Type B pancreatic cell (in vitro differentiated cells): Measurements from ENCODE around the gene RUSC2. TPM values are rescaled to one million over a fixed set of nuclear protein-coding genes. Genes with fewer than 3 reads are reported as not detected.
"Not testable (repeated sequence)": the region's sequence is repeated elsewhere in the genome, so short reads cannot be mapped to it uniquely, and the experiment has no call there.

Experiments used
- DNase-seq: peaks from one replicate; pipeline ENCODE4 v3.0.0; 2021; ENCODE audit warnings: mixed read lengths; ENCODE audit not compliant: unreplicated experiment; ENCODE audit errors: extremely low spot score
- H3K27ac Mint-ChIP-seq: 2 replicates; pipeline ENCODE4 v1.8.0; 2021; ENCODE audit warnings: mild to moderate bottlenecking, mixed read lengths
- H3K27me3 Mint-ChIP-seq: 2 replicates; pipeline ENCODE4 v1.8.0; 2021; ENCODE audit warnings: mixed read lengths
- H3K36me3 Mint-ChIP-seq: 2 replicates; pipeline ENCODE4 v1.8.0; 2021; ENCODE audit warnings: mixed read lengths
- H3K4me1 Mint-ChIP-seq: one replicate; pipeline ENCODE4 v1.8.0; 2021; ENCODE audit warnings: mixed read lengths; ENCODE audit not compliant: unreplicated experiment
- H3K4me3 Mint-ChIP-seq: 2 replicates; pipeline ENCODE4 v1.8.0; 2021; ENCODE audit warnings: mild to moderate bottlenecking, mixed read lengths
- H3K9me3 Mint-ChIP-seq: 2 replicates; pipeline ENCODE4 v1.8.0; 2021; ENCODE audit warnings: mixed read lengths
- total RNA-seq: library from RNA; stranded (reverse); gene quantifications from 2 replicates; pipeline ENCODE4 v1.2.1, GENCODE V29; 2021; ENCODE audit warnings: low replicate concordance
- TF ChIP-seq, protein P1 (sequence below): fragments of 200-600 bp; sonication (generic); conservative IDR thresholded peaks from 2 replicates; pipeline ENCODE4 v1.5.0; 2021; ENCODE audit warnings: antibody characterized with exemption, mild to moderate bottlenecking

RUSC2 gene
- total RNA-seq, 1 donor from 2014 or later = 22.1 TPM

DNA sequence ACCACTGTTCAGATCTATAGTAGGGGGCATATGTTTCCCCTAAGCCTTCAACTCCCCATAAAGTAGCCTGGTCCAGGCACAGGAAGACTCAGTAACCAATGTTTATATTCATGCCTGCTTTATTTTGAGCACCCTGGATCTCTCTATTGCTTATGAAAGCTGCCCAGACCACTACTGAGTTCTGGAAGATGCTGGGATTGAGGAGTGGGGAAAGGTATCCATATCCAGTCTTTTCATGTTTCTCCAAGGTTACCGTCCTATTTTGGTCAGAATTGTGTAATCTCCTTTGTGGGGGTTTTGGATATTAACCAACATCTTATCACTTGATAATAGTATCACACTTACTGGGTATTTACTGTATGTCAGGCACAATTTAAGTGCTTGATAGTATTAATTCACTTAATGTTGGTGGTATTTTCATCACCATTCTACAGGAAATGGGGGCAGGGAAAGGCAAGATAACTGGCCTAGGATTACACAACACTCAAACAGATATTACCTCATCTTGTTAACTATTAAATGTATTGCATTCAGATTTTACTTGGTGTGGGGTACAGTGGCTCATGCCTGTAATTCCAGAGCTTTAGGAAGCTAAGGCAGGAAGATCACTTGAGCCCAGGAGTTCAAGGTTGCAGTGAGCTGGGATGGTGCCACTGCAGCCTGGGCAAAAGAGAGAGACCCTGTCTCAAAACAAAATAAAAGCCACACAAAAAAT lies 36.3 kb downstream of the RUSC2 start:
- TF ChIP-seq, protein P1, sequence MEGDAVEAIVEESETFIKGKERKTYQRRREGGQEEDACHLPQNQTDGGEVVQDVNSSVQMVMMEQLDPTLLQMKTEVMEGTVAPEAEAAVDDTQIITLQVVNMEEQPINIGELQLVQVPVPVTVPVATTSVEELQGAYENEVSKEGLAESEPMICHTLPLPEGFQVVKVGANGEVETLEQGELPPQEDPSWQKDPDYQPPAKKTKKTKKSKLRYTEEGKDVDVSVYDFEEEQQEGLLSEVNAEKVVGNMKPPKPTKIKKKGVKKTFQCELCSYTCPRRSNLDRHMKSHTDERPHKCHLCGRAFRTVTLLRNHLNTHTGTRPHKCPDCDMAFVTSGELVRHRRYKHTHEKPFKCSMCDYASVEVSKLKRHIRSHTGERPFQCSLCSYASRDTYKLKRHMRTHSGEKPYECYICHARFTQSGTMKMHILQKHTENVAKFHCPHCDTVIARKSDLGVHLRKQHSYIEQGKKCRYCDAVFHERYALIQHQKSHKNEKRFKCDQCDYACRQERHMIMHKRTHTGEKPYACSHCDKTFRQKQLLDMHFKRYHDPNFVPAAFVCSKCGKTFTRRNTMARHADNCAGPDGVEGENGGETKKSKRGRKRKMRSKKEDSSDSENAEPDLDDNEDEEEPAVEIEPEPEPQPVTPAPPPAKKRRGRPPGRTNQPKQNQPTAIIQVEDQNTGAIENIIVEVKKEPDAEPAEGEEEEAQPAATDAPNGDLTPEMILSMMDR = no peak
- no peaks in the 10 kb centered on the region for H3K36me3 Mint-ChIP-seq

DNA sequence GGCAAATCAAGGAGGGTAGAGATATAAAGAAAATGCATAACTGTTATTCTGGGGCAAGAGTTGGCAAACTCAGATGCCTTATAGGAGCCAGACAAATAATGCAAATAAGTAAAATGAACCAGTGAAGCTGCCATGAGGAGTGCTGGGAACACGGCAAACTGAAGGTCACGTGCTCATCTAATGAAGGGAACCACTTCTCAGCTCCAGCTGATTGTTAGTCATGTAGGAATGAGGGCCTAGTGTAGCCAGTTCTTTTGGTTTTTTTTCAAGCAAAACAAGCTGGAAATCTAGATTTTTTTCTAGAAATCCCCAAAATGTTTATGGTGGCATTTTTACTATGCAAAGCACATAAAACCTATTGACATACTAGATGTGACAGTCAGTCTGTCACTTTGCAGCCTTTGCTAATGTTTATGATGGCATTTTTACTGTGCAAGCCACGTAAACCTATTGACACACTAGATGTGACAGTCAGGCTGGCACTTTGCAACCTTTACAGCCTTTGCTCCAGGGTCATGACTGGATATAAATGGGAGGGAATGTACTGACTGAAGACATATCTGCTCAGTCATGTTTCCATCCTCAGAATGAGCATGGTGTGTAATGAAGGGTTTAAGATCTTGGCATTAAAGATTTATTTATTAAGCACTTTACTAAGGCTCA lies 39.4 kb downstream of the RUSC2 start:
- Mint-ChIP-seq H3K4me3 (no peak overlapping the region), H3K27me3 (no peaks in the 10 kb centered on the region), H3K4me1 (peaks cover 6% of the 10 kb centered on the region), H3K9me3 (no peaks in the 10 kb centered on the region), H3K27ac (no peak overlapping the region), H3K36me3 (no peaks in the 10 kb centered on the region)
- TF ChIP-seq, protein P1 = no peak
- DNase-seq = no peak

More for the DNA sequence above, 36.3 kb downstream of the RUSC2 start:
- Mint-ChIP-seq H3K4me1 (peaks cover 11% of the 10 kb centered on the region), H3K27ac (no peak overlapping the region), H3K9me3 (no peaks in the 10 kb centered on the region), H3K27me3 (no peaks in the 10 kb centered on the region), H3K4me3 (no peak overlapping the region)
- no peak for DNase-seq

DNA sequence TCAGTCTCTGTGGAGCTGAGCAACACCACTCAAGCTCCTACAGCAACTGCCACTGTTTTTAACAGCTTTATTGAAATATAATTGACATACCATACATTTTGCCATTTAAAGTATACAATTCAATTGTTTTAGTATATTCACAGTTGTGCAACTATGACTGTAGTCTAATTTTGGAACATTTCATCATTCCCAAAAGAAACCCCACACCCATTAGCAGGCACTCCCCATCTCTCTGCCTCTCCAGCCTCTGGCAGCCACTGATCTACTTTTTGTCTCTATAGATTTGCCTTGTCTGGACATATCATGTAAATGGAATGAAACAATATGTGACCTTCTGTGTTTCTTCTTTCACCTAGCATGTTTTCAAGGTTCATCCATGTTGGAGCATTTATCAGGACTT lies 43.5 kb downstream of the RUSC2 start:
- Mint-ChIP-seq H3K9me3 (no peaks in the 10 kb centered on the region), H3K4me1 (peaks cover 14% of the 10 kb centered on the region), H3K27ac (no peak overlapping the region), H3K36me3 (peaks cover 4% of the 10 kb centered on the region), H3K4me3 (no peak overlapping the region), H3K27me3 (no peaks in the 10 kb centered on the region)
- no peak for DNase-seq
- TF ChIP-seq, protein P1 = no peak

DNA sequence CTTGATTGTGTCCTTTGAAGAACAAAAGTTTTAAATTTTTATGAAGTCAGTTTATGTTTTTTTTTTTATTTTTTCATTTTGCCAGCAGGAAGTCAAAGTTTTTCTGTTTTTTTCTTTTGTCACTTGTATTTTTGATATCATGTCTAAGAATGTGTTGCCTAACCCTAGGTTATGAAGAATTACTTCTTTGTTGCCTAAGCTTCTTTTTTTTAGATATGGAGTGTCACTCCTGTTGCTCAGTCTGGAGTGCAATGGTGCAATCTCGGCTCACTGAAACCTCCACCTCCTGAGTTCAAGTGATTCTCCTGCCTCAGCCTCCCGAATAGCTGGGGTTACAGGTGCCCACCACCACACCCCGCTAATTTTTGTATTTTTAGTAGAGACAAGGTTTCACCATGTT lies 45.0 kb downstream of the RUSC2 start:
- not testable (repeated sequence) for H3K27ac Mint-ChIP-seq, H3K27me3 Mint-ChIP-seq
- H3K4me1 Mint-ChIP-seq = peaks cover 28% of the 10 kb centered on the region

DNA sequence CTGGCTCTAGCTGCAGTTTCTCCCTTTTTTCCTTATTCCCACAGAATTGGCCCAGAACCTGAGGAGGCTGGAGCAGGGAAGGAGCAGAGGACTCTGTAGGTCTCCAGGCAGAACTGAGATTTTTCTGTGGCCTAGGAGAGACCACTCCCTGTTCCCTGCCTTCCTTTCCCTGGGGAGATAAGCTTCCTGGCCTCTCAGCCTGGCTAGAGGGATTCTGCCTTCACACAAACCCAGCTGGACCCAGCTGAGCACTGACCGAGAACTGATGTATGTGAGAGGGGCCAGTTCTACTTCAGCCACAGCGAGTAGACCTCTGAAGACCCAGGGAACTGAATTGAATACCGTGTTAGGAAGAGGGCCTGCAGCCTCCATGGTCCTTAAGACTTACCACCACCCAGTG lies 48.0 kb downstream of the RUSC2 start:
- H3K4me1 Mint-ChIP-seq = peaks cover 36% of the 10 kb centered on the region
- H3K27me3 Mint-ChIP-seq = no peaks in the 10 kb centered on the region
- H3K9me3 Mint-ChIP-seq = no peaks in the 10 kb centered on the region
- H3K36me3 Mint-ChIP-seq = peaks cover 4% of the 10 kb centered on the region
- TF ChIP-seq, protein P1 = no peak
- no peak for DNase-seq
- peak overlapping the region; percentile 90 for H3K4me3 Mint-ChIP-seq
- H3K27ac Mint-ChIP-seq = peak overlapping the region; percentile 84

More for the DNA sequence above, 45.0 kb downstream of the RUSC2 start:
- not testable (repeated sequence) for H3K36me3 Mint-ChIP-seq, H3K4me3 Mint-ChIP-seq, H3K9me3 Mint-ChIP-seq, DNase-seq
